DND-41 (cell line): Measurements from ENCODE around the gene DCLK1.

ENCODE experiments used
- ATAC-seq: fragments of 200-7000 bp; cut with Tn5 transposase; 3 replicates; pipeline ENCODE4 v1.9.1; 2021; ENCODE audit warnings: low read depth; ENCODE audit not compliant: insufficient read depth
- DNase-seq: peaks from one replicate; pipeline ENCODE4 v3.0.0-alpha.2; 2020
- H2AFZ ChIP-seq: 2 replicates; pipeline ENCODE4 v1.6.0; 2012; ENCODE audit warnings: low read depth, low read length
- H3K27ac ChIP-seq: 2 replicates; pipeline ENCODE4 v1.5.1; 2012; ENCODE audit warnings: low read length, inconsistent platforms
- H3K27me3 ChIP-seq: fragments of 200-600 bp; sonication (generic); 2 replicates; pipeline ENCODE4 v1.6.0; 2012; ENCODE audit warnings: low read length, mild to moderate bottlenecking, inconsistent platforms; ENCODE audit not compliant: insufficient read depth, poor library complexity
- H3K36me3 ChIP-seq: 2 replicates; pipeline ENCODE4 v1.5.1; 2012; ENCODE audit warnings: low read length, inconsistent platforms; ENCODE audit not compliant: insufficient read depth
- H3K4me1 ChIP-seq: 2 replicates; pipeline ENCODE4 v1.5.1; 2012; ENCODE audit warnings: mild to moderate bottlenecking, low read length; ENCODE audit not compliant: insufficient read depth
- H3K4me2 ChIP-seq: 2 replicates; pipeline ENCODE4 v1.6.0; 2012; ENCODE audit warnings: mild to moderate bottlenecking, moderate library complexity, low read length, inconsistent platforms; ENCODE audit not compliant: insufficient read depth
- H3K4me3 ChIP-seq, 2 experiments: fragments of 200-600 bp in 1 of 2; shearing (Covaris generic) in 1 of 2; 2 replicates each; pipeline ENCODE4 v1.5.1; 2012 to 2016; ENCODE audit warnings: inconsistent platforms in 2 of 2, low read length in 2 of 2, mild to moderate bottlenecking in 2 of 2, low read depth in 1 of 2, moderate library complexity in 1 of 2
- H3K79me2 ChIP-seq: 2 replicates; pipeline ENCODE4 v1.6.0; 2012; ENCODE audit warnings: low read length, inconsistent platforms; ENCODE audit not compliant: insufficient read depth
- H3K9ac ChIP-seq: 2 replicates; pipeline ENCODE4 v1.6.0; 2012; ENCODE audit warnings: low read depth, mild to moderate bottlenecking, inconsistent platforms, low read length, moderate library complexity
- H3K9me3 ChIP-seq: 2 replicates; pipeline ENCODE4 v1.5.1; 2012; ENCODE audit warnings: low read length, moderate library complexity, mild to moderate bottlenecking, inconsistent platforms; ENCODE audit not compliant: insufficient read depth, severe bottlenecking
- H4K20me1 ChIP-seq: 2 replicates; pipeline ENCODE4 v1.6.0; 2012; ENCODE audit warnings: low read length; ENCODE audit not compliant: insufficient read depth
- CTCF ChIP-seq: IDR thresholded peaks from 2 replicates; pipeline ENCODE4 v1.5.1; 2012; ENCODE audit warnings: borderline replicate concordance, low read length, moderate library complexity, mild to moderate bottlenecking; ENCODE audit not compliant: poor library complexity, severe bottlenecking; ENCODE audit errors: extremely low read depth
- EZH2 ChIP-seq: IDR thresholded peaks from 3 replicates; pipeline ENCODE4 v1.6.1; 2012; ENCODE audit warnings: borderline replicate concordance, low read depth, mild to moderate bottlenecking, moderate library complexity, low read length, inconsistent platforms; ENCODE audit not compliant: severe bottlenecking

Gene DCLK1

GRCh38 chr13:36129539-36129938, 1.6 kb downstream of the DCLK1 start:
- Histone ChIP-seq H2AFZ (no peak overlapping the region), H3K9ac (no peak overlapping the region), H3K9me3 (peaks cover 6% of the 10 kb centered on the region), H3K79me2 (no peaks in the 10 kb centered on the region), H3K27me3 (no peaks in the 10 kb centered on the region), H3K4me3 (no peak overlapping the region), H3K4me2 (no peak overlapping the region), H3K27ac (no peak overlapping the region), H3K4me1 (no peaks in the 10 kb centered on the region), H4K20me1 (no peaks in the 10 kb centered on the region), H3K36me3 (no peaks in the 10 kb centered on the region)
- TF ChIP-seq CTCF, result no peak
- no peak for TF ChIP-seq EZH2
- DNase-seq (no peak), ATAC-seq (no peak)

GRCh38 chr13:36126491-36126890, 4.7 kb downstream of the DCLK1 start:
- Histone ChIP-seq H3K79me2 (no peaks in the 10 kb centered on the region), H3K9me3 (peaks cover 6% of the 10 kb centered on the region), H3K4me2 (no peak overlapping the region), H4K20me1 (no peaks in the 10 kb centered on the region), H3K9ac (no peak overlapping the region), H3K27ac (no peak overlapping the region), H2AFZ (no peak overlapping the region), H3K4me3 (no peak overlapping the region), H3K36me3 (no peaks in the 10 kb centered on the region), H3K27me3 (no peaks in the 10 kb centered on the region), H3K4me1 (no peaks in the 10 kb centered on the region)
- TF ChIP-seq CTCF (no peak), EZH2 (no peak)
- no peak for DNase-seq
- no peak for ATAC-seq

- DNase-seq (no peak), ATAC-seq (no peak)
- H3K4me3 ChIP-seq, result no peak overlapping the region
- no peak overlapping the region for H3K9ac ChIP-seq
- H2AFZ ChIP-seq, result no peak overlapping the region
- H3K4me2 ChIP-seq, result no peak overlapping the region
- no peaks in the 10 kb centered on the region for H4K20me1 ChIP-seq
- no peaks in the 10 kb centered on the region for H3K36me3 ChIP-seq
- no peaks in the 10 kb centered on the region for H3K27me3 ChIP-seq
- peaks cover 3% of the 10 kb centered on the region for H3K9me3 ChIP-seq
- no peaks in the 10 kb centered on the region for H3K4me1 ChIP-seq
- TF ChIP-seq EZH2, result no peak
- TF ChIP-seq CTCF, result no peak
- H3K79me2 ChIP-seq, result no peaks in the 10 kb centered on the region
- no peak overlapping the region for H3K27ac ChIP-seq
These were observed 5.3 kb downstream of the DCLK1 start for GRCh38 chr13:36125841-36126240.

- Histone ChIP-seq H3K4me3 (no peak overlapping the region), H2AFZ (no peak overlapping the region), H3K4me2 (no peak overlapping the region), H3K9me3 (peaks cover 3% of the 10 kb centered on the region), H3K4me1 (no peaks in the 10 kb centered on the region), H3K27me3 (no peaks in the 10 kb centered on the region), H3K79me2 (no peaks in the 10 kb centered on the region), H4K20me1 (no peaks in the 10 kb centered on the region), H3K27ac (no peak overlapping the region), H3K9ac (no peak overlapping the region), H3K36me3 (no peaks in the 10 kb centered on the region)
- DNase-seq (no peak), ATAC-seq (no peak)
- no peak for TF ChIP-seq EZH2
- no peak for TF ChIP-seq CTCF
These were observed 6.9 kb downstream of the DCLK1 start for GRCh38 chr13:36124236-36124822.
